ENCODE results near the gene NBPF1.
"Not testable (repeated sequence)": the region's sequence is repeated elsewhere in the genome, so short reads cannot be mapped to it uniquely, and the experiment has no call there.

NBPF1 gene

GRCh38 chr1:16644193-16644481, 30.8 kb upstream of the NBPF1 start:
- TF ChIP-seq JUND (IDR thresholded peaks at IDR 0.05; ENCODE audit: low read depth): no peak
- in situ Hi-C loops (cut with HindIII; ENCODE audit: low pct_unique_long_range_greater_than_20kb, low sequenced_read_pairs): no loop called here
- DNase-seq (ENCODE audit: low read depth in 1 of 2, low spot score in 1 of 2): no peak

- DNase-seq (ENCODE audit: low read depth in 1 of 2, low spot score in 1 of 2); in situ Hi-C loops (cut with HindIII; ENCODE audit: low pct_unique_long_range_greater_than_20kb, low sequenced_read_pairs): not testable (repeated sequence)
Observed at GRCh38 chr1:16643476-16644192, 30.3 kb upstream of the NBPF1 start.

GRCh38 chr1:16643001-16643411, 29.6 kb upstream of the NBPF1 start:
- in situ Hi-C loops (cut with HindIII; ENCODE audit: low pct_unique_long_range_greater_than_20kb, low sequenced_read_pairs); DNase-seq (ENCODE audit: low read depth in 1 of 2, low spot score in 1 of 2): not testable (repeated sequence)

GRCh38 chr1:16642025-16642966, 28.9 kb upstream of the NBPF1 start:
- DNase-seq (ENCODE audit: low read depth in 1 of 2, low spot score in 1 of 2); in situ Hi-C loops (cut with HindIII; ENCODE audit: low pct_unique_long_range_greater_than_20kb, low sequenced_read_pairs): not testable (repeated sequence)

GRCh38 chr1:16641159-16641975, 28.0 kb upstream of the NBPF1 start:
- DNase-seq (ENCODE audit: low read depth in 1 of 2, low spot score in 1 of 2); in situ Hi-C loops (cut with HindIII; ENCODE audit: low pct_unique_long_range_greater_than_20kb, low sequenced_read_pairs): not testable (repeated sequence)

GRCh38 chr1:16639091-16640031, 26.0 kb upstream of the NBPF1 start:
- DNase-seq (ENCODE audit: low read depth in 1 of 2, low spot score in 1 of 2); in situ Hi-C loops (cut with HindIII; ENCODE audit: low pct_unique_long_range_greater_than_20kb, low sequenced_read_pairs): not testable (repeated sequence)

GRCh38 chr1:16637941-16638778, 24.8 kb upstream of the NBPF1 start:
- DNase-seq (ENCODE audit: low read depth in 1 of 2, low spot score in 1 of 2); in situ Hi-C loops (cut with HindIII; ENCODE audit: low pct_unique_long_range_greater_than_20kb, low sequenced_read_pairs): not testable (repeated sequence)

- in situ Hi-C loops (cut with HindIII; ENCODE audit: low pct_unique_long_range_greater_than_20kb, low sequenced_read_pairs); DNase-seq (ENCODE audit: low read depth in 1 of 2, low spot score in 1 of 2): not testable (repeated sequence)
Observed at GRCh38 chr1:16636551-16637195, 23.3 kb upstream of the NBPF1 start.

GRCh38 chr1:16635959-16636358, 22.6 kb upstream of the NBPF1 start:
- DNase-seq (ENCODE audit: low read depth in 1 of 2, low spot score in 1 of 2); in situ Hi-C loops (cut with HindIII; ENCODE audit: low pct_unique_long_range_greater_than_20kb, low sequenced_read_pairs): not testable (repeated sequence)

- DNase-seq (ENCODE audit: low read depth in 1 of 2, low spot score in 1 of 2); in situ Hi-C loops (cut with HindIII; ENCODE audit: low pct_unique_long_range_greater_than_20kb, low sequenced_read_pairs): not testable (repeated sequence)
Observed at GRCh38 chr1:16633540-16634282, 20.3 kb upstream of the NBPF1 start.

GRCh38 chr1:16632044-16632850, 18.9 kb upstream of the NBPF1 start:
- DNase-seq (ENCODE audit: low read depth in 1 of 2, low spot score in 1 of 2); in situ Hi-C loops (cut with HindIII; ENCODE audit: low pct_unique_long_range_greater_than_20kb, low sequenced_read_pairs): not testable (repeated sequence)

Measured in T47D (cell line).